Nucleus accumbens (tissue), 56 donors: ENCODE measurements around the gene TRIM16.
"Not testable (repeated sequence)": the region's sequence is repeated elsewhere in the genome, so short reads cannot be mapped to it uniquely, and the experiment has no call there.

Source experiments
- DNase-seq, 56 donors: peaks; one replicate each; lab custom pipeline; 2025; lab: John Stamatoyannopoulos, UW

TRIM16 gene

DNA sequence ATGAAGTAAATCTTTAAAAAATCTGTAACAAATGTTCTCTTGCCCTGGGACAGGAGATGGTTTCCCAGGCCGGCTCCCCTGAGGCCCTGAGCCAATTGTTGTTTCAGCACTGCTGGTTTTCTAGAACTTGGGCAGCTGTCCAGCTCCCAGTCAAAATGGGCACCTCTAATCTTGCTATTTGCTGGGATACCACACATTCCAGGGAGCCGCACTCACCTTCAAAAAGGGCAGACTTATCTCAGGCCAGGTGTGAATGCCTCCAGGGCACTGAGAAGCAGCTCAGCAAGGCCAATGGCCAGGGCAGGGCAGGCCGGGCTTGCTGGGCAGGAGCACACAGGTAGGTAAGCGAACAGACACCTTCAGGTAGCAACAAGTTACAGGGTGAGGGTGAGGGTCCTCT lies 24.4 kb downstream of the TRIM16 start:
- DNase-seq: no peak

GRCh38 chr17:15659236-15659635 lies 24.9 kb downstream of the TRIM16 start:
- DNase-seq: no peak

GRCh38 chr17:15658296-15658695 lies 25.8 kb downstream of the TRIM16 start:
- no peak for DNase-seq

DNA sequence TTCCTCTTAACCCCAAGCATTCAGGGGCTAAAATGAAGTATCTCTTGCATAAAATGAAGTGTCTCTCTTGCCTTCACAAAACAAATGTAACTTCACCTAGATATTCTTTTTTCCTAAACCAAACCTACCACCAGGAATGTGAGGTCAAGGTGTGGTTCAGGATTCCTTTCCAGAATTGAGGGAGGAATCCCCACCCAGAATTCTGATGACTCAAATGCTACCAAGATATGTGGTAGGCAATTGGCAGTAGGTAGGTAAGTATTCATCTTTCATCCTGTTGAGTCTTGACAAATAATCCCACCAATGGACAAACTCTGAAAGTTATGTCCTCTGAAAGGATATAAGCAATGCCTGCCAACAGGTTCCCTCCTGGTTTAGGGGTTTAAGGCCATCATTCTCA lies 26.2 kb downstream of the TRIM16 start:
- no peak for DNase-seq

DNA sequence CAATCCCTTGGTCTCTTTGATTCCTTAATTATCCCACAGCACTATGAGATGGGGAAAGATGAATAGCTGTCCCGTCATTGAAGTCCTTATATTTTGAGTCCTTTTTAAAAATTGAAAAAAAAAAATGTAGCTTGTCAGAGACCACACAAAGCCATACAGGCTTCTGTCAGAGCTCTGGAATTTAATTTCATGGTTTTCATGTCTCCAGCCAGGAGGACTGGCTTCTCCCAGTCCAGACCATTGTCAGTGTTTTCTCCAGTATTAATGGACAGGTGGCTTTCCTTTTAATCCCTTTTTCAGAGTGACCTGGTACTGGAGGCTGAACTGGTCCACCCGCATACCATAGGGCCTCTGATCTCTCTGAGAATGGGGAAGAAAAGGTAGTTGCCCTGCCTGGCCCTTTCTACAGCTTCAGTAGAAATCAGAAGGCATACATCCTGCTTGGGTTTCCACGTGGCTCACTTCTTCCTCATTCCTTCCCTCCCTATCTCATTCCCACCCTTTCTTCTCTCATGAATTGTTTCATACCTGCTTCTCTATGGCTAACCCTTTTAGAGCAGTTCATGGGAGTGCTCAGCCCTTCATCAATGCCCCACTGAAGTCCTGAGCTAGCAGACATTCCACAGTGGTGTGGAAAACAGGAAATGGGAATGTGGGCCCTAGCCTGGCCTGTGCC lies 29.1 kb downstream of the TRIM16 start:
- no peak for DNase-seq

DNA sequence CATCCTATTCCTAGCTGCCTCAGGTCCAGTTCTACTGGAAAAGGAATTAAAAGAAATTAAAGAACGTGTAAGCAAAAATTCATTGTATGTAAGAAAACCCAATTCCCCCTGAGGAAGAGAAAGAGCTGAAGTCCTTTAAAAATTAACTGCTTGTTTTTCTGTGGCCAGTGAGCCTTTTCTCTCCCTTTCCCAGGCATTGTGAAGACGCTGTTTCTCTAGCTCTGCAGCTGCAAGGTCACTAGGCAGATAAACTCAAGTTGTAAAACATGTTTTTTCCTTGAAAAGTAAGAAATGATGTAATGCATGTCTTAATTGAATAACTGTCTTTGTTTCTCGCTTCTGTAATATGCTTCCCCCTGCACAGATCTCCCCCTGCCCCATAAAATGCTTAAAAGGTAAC lies 29.7 kb downstream of the TRIM16 start:
- DNase-seq: not testable (repeated sequence)

- no peak for DNase-seq
These were observed 31.2 kb downstream of the TRIM16 start for GRCh38 chr17:15652960-15653359.

DNA sequence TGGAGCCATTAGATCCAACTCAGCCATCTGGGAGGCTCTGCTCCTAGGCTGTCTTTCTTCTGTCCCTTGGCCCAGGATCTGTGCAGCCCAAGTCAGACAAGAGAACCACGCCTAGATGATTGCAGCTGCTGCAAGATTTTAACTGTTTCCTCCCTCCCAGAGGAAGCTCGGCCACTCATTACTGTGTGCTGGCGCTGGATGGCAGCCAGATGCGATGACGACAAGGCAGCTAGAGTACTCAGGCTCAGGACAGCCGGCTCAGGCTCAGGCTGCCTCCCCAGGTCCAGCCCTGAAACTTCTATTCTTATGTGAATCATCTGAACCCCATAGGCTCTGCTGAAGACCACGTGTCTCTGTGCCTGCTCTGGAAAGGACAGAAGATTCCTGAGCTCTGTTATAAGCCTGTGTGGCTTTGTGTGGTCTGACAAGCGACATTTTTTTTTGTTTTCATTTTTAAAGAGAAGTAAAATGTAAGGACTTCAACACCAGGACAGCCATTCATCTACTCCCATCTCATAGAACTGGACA lies 32.5 kb downstream of the TRIM16 start:
- DNase-seq: peak in 48 of 56 donors; percentile 4 to 95 (median 46)

GRCh38 chr17:15650741-15651582 lies 33.1 kb downstream of the TRIM16 start:
- peak in 7 of 56 donors; percentile 4 to 34 (median 16) for DNase-seq

DNA sequence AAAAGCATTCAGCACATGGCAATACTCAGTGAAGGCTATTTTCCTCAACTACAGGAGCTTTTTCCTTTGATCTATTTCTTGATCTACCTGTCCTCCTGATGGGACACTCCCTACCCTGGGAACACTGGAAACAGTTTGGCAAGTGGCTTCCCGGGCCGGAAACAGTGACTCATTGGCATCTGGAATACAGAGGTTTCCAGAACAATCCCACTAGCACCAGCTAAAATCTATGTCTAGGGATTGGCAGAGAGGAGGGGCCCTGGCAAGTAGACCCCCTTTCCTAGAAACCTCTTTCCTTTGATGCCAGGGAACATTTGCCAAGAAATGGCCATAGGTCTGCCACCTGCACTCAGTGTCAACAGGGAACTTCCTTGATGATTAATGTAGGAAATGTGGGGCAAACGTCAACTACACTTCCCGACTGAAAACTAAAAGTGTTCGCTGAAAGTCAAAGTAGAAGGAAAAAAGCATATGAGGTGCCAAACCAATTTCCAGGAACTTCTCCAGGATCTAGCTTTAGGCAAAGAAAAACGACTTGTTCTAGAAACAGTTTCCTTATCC lies 34.2 kb downstream of the TRIM16 start:
- peak in 3 of 56 donors; percentile 17 to 57 (median 27) for DNase-seq

DNA sequence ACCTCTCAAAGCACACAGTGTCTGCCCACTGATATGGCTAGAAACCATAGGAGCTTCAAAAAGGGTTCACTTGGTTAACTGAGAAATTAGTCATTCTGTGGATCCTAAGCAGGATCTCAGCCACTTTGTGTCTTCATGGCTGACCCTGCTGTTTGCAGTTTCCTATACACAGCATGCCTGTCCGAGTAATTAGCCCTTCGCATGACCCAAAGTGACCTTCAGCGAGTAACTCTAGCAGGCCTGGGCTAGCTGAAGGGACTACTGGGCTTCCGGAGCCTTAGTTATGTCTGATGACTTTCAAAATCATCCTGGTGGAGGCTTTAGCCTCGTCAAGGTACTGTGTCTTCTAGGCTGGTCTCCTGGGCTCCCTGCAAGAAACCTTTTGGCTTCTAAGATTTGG lies 35.7 kb downstream of the TRIM16 start:
- no peak for DNase-seq

- DNase-seq: not testable (repeated sequence)
These were observed 38.2 kb downstream of the TRIM16 start for GRCh38 chr17:15645942-15646312.

DNA sequence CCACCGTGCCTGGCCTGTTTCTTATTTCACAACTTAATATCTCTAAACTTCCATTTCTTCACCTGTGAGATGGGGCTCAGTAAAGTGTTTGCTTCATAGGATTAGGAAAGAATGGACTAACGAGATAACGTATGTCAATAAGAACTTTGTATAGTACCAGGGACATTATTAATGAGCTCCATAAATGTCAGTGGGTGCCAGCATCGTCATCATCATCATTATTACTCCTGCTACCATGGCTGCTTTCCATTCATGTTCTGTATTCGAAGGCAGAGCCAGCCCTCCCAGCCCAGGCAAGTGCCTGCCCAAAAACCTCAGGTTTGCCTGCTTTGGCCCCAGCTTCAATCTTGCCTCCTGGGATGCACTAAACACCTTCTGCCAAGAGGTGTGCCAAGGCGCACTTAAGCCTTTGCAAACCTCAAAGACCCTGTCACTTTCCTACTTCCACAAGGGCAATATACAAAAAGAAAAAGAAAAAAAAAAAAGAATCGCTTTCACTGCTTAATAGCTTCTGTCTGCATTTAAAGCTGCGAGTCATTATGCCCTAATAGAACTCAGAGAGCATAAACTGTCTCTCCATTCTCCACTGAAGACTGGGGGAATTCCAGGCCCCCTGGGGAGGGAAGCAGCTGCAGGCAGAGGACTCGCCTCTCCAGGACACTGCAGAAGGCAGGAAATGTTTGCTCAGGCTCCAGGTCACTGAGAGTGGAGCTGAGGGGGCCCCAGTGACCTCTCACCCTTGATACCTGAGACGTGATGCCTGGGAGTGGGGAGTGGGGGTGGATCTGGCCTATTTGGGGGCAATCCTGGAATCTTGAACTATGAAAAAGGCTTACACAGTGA lies 38.8 kb downstream of the TRIM16 start:
- DNase-seq: peak in 1 of 56 donors; percentile 0

DNA sequence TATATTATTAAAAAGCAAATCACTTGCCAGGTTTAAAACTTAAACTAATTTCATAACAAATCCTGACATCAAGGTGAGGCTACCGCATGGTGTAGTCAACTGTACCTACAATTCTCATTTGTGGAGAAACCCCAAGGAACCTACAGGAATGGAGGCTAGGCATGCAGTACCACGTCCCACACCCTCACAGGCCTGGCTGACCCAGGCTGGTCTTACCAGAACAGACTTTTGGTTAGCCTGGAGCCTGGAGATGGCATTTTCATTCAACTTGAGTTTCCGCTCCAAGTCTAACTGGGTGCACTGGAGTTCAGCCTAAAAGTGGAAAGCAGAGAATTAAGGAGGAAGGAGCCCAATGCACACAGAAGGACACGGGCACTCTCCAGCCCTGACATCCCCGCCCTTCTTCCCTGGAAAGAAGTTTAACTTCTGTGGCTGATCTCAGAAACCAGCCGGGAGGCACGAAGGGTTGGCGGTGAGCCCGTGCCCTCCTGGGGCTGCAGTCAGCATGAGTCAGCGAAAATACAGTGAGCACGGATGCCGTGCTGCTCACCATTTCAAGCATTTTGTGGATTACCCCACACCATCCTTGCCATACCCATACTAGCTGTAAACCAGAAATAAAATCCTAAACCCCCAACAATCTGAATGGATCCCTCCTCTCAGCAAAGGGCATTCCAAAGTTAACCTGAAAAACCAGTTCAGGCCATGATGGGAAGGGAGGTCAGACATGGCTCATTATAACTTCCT lies 41.4 kb downstream of the TRIM16 start:
- DNase-seq: not testable (repeated sequence)

DNA sequence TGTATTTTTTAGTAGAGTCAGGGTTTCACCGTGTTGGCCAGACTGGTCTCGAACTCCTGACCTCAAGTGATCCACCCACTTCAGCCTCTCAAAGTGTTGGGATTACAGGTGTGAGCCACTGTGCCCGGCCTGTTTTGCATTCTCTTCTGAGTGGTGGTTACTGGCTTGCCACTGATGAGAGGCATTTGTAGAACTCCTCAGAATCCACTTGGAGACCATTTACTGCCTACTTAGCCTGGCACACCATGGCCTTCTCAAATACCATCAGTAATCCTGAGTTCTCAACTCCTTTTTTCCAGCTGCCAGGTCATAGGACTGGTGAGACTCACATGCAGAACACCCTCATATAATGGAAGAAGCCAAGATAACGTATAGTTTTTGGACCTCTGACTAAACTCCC lies 42.1 kb downstream of the TRIM16 start:
- DNase-seq: not testable (repeated sequence)

DNA sequence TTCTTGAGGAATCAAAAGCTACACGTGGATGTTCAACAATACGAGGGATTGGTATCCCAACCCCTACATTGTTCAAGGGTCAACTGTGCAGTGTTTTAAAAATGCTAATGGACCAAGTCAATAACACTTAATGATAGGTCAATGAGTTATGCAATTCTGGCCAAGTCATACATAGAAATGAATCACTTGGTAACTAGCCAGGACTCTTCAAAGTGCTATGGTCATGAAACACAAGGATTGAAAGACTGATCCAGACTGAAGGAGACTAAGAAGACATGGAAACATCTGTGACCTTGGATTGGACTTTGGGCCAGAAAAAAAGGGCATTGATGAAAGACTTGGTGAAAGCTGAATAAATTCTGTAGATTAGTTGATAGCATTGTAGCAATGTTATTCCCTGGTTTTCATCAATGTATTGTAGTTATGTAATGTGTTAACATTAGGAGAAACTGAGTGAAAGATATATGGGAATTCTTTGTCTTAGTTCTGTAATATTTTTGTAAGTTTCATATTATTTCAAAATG lies 53.1 kb downstream of the TRIM16 start:
- not testable (repeated sequence) for DNase-seq

GRCh38 chr17:15629991-15630390 lies 54.1 kb downstream of the TRIM16 start:
- DNase-seq: not testable (repeated sequence)

GRCh38 chr17:15623661-15624209 lies 60.4 kb downstream of the TRIM16 start:
- DNase-seq: not testable (repeated sequence)

GRCh38 chr17:15623255-15623654 lies 60.9 kb downstream of the TRIM16 start:
- not testable (repeated sequence) for DNase-seq
